CD4-positive, alpha-beta T cell treated with Interleukin-17A for 4 hours (primary cell): ENCODE data around the gene FAM222A.

Source experiments
- DNase-seq: peaks from one replicate; pipeline ENCODE4 v3.0.0-alpha.2; 2020; ENCODE audit warnings: mixed read lengths

The FAM222A gene

DNA sequence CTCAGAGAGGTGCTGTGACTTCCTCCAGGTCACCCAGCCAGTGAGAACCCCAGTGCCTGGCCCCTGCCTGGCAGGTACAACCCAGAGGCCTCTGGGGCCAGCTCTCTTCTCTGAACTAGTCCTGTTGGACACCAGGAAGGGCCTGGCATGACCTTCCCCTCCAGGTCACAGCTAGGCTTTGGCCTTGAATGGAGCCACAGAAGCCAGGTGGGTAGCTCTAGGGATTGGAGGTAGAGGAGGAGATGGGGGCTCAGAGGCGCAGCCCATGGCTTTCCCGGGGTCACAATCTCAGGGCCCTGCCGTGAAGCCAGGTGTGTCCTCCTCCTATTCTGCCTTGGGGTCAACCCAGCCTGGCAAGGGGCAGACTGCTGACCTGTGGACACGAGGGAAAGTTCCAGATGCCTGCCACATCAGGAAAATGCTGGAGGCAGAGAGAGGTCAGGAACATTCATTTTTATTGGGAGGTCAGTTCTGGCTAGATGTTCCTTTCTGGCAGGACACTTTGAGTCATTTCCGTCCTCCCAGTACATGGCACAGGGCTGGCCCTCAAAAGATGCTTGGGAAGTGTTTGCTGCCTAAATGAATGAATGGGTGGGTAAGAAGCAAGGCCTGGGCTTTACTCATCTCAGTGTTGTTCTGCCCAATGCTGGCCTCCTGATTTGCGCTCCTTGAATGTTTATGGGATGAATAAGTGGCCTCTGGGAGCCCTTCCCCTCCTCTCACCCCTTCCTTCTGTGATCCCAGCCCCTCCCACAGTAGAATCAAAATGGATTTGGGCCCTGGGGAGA lies 25.4 kb downstream of the FAM222A start:
- no peak for DNase-seq

DNA sequence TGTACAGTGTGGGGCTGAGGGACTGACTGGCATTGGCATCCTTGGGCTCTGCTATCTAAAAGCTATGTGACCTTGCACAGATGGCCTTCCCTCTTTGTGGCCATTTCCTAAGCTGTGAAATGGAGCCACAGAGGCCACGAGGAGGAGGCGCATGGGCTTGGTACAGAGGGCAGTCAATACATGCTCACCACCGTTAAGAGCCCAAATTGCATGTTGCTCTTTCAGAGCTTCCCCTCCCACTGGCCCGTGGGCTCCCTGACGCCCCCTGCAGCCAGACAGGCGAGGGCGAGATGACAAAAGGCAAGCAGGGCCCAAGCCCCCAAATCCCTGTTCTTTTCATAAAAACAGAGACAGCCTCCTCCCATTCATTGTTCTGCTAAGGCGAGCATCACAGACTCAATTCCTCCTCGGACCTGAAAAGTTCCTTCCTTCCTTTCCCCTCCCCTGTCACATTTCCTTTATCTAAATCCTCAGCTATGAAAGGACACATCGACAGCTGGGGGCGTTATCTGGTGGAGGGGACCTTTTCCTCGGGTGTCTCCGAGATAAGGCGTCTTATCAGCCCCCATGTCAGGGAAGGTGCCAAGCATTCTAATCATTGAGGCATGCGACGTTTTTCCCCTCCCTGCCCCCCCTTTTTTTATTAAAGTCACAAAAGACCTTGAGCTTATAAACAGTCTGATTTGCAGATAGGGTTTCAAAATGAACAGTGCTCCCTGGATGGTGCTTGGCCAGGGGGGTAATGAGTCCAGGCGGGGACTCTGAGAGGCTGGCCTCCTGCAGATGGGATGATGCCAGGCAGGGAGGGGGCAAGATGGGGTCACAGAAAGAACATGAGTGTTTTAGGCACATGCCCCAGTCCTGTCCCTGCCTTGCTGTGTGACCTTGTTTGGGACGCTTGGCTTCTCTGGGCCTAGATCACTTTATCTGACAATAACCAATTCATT lies 26.4 kb downstream of the FAM222A start:
- DNase-seq: peak; percentile 20

DNA sequence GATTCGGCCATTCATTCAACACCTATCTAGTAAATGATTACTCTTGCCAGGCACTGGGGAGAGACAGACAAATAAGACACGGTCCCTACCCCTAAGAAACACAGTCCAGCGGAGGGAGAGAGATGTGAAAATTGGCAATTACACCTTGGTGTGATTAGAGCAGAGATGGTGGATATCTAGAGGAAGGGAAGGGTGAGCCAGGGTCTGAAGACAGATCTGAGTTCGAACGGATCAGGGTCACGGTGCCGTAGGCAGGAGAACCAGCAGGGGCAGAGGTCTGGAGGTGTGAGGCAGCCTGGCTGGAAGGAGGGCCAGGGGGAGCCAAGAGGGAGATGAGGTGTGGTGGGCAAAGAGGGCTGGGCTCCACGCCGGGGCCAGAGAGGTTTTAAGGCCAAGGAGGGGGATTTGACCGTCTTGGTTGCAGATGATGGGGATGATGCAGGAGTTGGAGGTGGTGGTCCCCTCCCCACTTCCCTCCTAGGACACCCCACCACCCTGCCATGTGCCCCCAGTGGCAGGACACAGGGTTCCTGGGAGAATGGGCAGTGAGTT lies 27.1 kb downstream of the FAM222A start:
- no peak for DNase-seq

DNA sequence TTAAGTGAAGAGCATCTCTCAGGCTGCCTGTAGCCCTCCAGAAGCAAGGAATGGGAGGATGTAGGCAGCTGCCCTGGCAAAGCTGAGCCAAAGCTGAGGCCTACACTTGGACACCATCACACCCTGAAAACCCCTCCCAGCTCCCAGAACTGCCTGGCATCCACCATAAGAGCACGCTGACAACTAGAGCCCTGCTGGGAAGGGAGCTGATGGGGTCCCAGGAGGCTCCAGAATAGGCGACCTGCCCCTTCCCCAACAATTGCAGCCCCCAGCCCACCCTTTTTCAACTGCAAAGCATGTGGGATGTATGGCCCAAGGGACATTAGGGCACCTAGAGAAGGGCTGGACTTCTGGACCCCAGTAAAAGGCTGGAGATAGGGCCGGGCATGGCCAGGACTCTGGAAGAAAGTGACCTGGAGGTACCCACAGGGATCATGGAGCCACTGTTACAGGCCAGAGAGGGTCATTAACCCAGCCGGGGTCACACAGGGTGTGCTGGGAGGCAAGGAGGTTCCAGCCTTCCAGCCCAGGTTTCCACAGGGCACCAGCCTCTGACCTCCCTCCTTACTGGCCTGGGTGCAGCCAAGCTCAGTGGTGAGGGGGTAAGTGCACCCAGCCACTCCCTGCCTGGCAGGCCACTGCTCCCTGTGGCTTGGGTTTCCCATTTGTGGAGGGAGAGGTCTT lies 27.8 kb downstream of the FAM222A start:
- no peak for DNase-seq

DNA sequence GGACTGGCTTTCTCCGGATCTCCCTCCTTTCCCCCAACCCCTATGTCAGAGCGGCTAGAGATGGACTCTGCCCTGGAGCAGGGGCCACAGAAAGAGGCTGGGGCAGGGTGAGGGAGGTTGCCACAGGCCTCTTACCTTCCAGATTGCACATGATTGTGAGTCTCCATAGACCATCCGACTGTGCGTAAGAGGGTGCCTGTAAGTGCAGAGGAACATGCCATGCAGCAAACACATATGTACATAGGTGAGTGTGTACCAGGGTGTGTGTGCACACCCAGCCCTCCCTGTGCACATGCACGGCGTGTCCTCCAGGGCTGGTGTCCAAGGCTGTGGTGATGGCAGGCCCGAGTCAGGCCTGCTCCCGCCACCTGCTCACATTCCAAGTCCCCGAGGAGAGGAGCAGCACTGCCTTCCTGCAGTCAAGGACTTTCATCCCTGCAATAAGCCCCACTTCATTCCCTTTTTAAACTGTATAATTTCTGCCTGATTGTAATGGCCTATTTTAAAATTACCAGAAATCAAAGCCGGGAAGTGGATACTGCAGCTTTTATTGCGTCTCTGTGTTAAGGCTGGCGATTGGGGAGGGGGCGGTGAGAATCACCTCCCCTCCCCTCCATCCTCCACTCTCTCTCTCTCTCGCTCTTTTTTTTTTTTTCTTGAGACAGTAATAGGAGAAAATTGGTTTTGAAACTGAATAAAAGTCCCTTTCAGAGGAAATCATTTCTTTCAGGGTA lies 28.5 kb downstream of the FAM222A start:
- peak; percentile 0 for DNase-seq

DNA sequence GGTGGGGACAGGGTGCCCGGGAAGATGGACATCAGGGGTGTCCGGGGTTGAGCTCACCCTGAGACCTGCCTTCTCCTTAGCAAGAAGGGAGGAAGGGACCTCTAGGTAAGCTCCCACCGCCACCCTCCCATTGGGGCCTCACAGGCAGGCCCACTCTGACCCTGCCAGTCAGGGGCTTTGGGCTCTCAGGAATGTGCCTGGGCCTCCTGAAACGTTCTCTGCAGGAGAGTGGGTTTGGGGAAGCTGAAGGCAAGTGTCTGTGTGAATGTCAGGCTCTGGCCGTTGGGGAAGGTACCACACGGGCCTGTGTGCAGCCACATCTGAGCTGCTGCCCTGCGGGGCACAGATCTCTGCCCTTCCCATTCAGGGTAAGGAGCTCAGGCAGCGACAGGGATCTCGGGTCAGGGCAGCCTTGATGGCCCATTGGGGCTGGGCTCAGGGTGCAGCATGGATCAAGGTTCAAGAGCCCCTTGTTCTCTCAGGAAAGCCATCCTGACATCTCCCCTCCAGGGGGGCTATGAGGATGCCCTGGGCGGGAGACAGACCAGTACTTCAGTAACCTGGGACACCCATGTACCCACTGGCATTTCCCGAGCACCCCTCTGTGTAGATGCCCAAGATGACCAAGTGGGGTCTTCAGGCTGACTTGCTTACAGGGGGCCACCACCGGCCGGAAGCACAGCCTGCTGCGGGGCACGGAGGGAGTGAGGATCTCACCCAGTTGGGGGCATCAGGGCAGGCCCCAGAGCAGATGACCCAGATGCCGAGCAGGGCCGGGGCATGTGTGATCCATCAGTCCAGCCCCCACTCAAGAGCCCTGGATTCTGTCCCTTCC lies 29.7 kb downstream of the FAM222A start:
- no peak for DNase-seq

DNA sequence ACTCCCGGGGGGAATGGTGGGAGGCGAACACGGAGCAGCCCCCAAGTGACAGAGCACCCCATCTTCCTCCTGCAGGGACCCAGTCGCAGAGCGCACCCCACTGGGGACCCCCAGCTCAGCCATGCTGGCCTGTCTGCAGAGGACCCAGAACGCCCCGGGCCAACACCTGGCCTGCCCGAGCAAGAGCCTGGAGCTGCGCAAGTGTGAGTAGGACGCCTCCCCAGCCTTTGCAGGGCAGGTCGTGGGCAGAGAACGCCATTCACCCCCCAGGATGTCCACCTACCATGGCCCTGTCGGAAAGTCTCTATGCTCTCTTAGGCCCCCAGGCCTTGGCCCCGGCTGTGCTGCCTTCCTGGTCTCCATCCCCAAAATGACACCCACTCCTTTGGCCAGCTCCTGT lies 30.4 kb downstream of the FAM222A start:
- no peak for DNase-seq

DNA sequence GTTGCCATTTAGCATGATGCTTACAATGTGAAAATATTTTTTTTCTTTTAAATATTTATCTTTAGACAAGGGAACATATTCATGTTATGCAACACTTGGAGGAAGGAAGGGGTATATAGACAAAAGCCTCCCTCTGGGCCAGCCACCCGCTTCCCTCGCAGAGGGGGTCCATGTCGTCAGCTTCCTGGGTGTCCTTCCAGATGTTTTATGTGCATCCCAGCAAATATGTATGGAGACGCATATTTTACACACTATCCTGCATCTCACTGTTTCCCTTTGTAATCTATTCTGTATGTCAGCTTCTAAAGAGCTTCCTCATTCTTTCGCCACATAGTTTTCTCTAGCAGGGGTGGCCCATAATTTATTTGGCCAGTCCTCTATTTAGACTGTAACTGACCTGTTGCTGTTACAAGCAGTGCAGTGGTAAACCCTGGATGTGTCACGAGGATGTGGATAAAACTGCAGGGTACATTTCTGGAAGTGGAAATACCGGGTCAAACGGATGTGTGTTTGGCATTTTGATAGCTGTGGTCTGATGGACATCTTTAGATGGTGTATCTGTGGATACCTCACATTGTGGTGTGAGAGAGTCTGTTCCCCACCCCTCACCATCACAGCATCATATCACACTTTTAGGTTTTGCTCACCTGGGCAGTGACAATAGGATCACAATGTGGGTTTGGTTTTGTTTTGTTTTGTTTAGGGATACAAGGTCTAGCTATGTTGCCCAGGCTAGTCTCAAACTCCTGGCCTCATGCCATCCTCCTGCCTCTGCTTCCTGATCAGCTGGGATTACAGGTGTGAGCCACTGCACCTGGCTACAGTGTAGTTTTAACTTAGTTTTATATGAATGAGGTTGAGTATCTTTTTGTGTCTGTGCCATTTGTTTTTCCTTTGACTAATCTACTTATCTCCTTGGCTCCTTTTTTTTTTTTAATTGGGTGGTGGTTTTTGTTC lies 31.6 kb downstream of the FAM222A start:
- DNase-seq: no peak

DNA sequence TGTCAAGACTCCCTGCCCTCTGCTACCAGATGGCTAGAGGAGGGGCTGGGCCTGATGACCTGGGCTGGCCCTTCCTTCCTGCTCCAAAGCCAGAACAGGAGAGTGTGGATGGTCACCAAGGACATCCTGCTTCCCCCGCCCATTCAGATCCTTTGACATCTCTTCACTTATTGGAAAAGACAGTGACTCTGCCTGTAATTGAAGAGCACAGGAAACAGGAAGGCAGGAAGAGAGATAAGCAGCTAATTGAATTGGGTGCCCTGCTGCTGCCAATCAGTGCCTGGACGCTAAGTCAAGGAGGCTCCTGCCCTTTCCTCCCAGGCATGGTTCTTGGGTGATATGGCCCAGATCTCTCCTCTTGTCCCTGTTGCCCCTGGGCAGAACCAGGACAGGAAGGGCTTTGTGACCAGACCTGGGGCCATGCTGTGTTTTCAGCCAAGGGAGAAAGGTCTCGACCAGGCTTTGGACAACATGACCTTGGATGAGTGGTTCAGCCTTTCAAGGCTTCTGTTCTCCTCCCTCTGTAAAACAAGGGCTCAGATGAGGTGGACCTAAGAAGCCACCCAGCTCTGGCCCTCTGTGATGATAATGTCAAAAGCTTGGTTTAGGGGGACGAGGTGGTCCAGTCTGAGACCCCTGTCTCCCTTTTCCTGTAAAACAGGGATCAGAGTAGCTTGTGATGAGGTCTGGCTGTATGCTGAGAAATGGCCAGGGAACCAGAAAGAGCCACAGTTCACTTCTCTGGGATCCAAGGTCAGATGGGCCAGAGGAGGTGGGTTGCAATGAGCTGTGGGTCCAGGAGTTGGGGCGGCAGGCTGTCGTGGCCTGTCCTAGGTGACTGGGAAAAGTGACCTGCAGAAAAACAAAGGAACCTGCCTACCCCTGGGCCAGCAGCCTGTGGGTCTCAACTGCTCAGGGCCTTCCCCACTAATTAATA lies 38.8 kb downstream of the FAM222A start:
- DNase-seq: no peak

DNA sequence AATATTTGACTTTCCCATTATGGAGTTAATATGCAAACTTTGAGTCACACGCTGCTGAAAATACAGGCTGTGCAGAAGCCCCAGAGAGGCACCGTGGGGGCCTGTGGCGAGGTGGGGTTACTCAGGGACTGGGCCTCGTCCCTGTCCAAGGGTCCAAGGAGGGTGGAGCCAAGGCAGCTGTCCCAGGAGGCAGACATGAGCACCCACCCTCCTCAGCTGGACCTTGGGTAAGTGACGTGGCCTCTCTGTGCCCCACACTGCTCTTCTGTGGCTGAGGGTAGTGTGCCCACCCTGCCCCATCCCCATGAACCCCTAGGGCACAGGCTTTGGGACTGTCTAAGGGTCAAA lies 39.4 kb downstream of the FAM222A start:
- DNase-seq: no peak

DNA sequence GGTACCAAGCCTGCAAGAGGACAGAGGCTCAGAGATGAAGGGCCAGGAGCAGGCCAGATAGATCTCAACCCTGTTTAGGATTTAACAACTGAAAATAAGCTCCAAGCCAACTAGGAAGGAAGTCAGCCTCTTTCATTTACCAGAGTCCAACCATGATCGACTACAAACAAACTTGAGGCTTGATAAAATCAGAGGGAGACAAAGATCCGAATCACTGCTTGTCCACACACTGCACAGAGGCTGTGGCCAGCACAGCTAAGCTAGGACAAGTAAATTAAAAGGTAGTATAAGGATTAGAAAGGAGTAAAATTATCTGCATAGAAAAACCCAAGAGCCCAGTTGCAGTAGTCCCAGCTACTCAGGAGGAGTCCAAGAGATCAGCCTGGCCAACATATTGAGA lies 40.3 kb downstream of the FAM222A start:
- DNase-seq: no peak

DNA sequence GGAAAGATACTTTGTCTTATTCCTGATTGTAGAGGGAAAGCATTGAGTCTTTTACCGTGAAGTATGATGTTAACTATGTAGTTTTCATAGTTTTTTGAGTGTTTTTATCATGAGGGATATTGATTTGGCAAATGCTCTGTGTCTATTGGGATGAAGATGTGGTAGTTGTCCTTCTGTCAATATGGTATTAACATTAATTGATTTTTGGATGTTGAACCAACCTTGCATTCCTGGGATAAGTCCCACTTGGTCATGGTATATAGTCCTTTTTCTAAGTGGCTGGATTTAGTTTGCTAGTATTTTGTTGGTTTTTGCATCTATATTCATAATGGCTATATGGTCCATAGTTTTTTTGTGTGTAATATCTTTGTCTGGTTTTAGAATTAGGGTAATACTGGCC lies 42.8 kb downstream of the FAM222A start:
- no peak for DNase-seq

DNA sequence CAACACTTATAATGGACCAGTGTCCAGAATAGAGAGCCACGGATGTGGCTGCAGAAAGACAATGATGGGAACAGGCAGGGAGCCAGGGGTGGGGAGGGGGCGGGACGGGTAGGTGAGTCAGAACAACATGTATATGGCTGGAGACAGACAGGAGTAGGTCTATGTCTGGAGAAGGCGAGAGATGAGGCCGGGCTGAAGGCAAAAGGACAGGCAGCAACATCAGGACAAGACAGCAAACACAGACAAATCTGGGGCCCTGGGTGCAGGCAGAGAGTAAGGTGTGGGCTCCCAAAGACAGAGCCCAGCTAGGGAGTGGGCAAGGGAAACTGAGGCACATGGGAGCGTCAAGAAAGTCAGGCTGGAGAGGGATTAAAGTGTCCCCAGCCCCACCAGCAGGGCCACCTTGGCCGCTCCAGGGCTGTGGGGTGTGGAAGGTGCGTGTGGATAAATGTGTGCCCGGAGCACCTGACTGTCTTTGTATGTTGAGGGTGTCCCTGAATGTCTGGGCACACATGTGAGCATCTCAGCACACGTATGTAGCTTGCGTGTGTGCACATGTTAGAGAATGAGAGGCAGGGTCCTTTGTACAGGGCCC lies 44.1 kb downstream of the FAM222A start:
- DNase-seq: no peak

DNA sequence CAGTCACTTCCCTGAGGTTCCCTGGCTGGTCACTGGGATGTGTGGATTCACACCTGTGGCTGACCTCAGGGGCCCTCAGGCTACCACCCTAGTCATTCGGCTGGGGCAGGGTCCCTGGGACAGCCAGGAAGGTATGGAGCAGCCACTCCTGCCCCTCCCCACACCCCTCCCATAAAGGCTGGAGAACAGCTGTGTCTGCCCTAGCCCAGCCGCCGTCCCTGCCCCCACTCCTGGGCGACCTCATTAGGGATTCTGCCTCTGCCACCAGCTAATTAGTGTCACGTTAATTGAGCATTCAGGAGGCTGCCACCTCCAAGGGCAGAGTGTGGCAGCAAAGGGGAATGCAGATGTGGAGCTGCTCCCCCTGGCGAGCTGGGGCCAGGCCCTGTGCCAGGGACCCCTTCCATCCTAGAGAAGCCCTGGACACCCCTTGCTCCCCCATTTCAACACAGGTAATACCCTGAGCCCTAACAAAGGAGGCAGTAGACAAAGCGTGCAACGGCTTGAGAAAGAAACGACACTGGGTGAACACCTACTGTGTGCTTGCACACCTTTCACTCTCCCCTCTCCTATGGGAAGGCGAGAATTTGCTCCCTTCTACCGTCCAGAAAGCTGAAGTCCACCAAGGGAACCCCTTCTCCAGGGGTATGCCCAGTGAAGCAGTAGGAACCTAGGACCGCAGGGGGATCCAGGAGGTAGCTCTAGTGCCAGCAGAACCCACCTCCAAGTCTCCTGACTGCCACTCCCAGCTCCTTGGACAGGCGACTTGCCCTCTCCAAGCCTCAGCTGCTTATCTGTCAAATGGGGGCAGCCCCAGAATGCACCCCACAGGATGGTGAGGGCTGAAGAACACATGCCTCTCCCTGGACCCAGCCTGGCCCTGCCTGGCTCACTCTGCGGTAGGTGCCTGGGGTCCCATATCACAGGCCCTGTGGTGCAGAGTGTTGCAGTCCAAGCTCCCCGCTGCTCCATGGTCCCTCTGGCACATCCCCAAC lies 45.1 kb downstream of the FAM222A start:
- no peak for DNase-seq

DNA sequence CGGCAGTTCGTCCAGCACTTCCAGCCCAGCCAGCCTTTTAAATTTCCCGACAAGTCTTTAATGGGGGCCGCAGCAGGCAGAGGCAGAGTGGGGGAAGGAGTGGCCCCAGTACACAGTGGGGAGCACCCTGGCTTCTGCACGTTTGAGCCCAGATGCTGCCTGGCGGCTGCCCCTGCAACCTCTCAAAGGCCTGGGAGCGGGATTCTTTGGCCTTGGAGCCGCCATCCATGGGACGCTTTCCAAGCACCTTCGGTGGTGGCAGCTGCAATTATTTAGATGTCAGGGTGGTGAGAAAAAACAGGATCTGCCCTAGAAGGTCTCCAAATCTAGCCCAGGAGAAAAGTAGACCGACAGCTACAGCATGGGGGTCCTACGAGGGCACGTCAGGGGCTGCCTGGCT lies 46.0 kb downstream of the FAM222A start:
- no peak for DNase-seq

DNA sequence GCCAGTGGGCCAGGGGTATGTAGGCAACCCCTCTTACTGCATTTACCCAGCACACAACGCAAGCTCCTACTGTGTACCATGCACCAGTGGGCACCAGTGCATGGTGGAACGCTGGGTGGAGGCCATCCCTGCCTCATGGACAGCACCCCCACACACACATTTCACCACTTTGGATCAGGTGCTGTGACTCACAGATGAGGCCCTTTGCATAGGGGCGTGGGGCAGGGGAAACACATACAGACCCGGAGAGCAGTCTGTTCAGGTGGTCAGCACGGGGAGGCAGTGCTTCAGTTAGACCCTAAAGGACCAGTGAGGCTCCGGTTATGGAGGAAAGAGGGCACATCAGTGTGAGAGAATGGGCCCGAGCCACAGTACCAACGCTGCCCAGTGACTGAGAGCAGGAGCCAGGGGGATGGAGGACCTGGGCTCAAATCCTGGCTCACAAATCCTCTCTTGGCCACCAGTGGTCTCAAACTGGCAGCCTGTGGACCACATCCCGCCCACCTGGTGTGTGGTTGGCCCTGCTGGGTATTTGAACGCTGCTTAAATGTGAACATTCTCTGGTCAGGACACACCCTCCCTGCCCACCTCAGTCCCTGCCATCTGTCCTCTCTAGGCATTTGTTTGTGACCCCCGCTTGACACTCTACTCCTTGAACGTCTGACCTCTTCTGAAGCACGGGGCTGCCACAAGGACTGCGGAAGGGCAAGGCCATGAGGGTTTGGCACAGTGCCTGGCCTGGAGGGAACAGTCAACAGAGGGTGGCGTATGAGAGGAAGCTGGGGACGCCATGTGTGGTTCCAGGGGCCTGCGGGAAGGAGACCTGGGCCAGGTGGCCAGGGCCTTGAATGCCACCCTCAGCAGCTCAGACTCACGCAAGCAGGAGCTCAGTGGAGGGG lies 46.7 kb downstream of the FAM222A start:
- no peak for DNase-seq
